Left lung (tissue), 10 donors: Measurements from ENCODE around the gene CALCOCO2. TPM values are rescaled to one million over a fixed set of nuclear protein-coding genes. Genes with fewer than 3 reads are reported as not detected.
"Not testable (repeated sequence)": the region's sequence is repeated elsewhere in the genome, so short reads cannot be mapped to it uniquely, and the experiment has no call there.

ENCODE experiments used
- ATAC-seq: fragments of 200-7000 bp; cut with Tn5 transposase; one replicate; pipeline ENCODE4 v1.9.1; 2020; ENCODE audit warnings: moderate library complexity
- DNase-seq, 4 donors: peaks; one replicate each; pipeline ENCODE4 v3.0.0-alpha.2; 2013 to 2020
- H3K27ac ChIP-seq, 2 donors: fragments of 200-600 bp; sonication (generic) in 1 of 2; one replicate each; pipeline versions ENCODE4 v1.5.0 to v1.8.0; 2020 to 2021
- H3K27me3 ChIP-seq, 2 donors: fragments of 200-600 bp; sonication (generic) in 1 of 2; one replicate each; pipeline versions ENCODE4 v1.5.0 to v1.8.0; 2020 to 2021
- H3K36me3 ChIP-seq, 2 donors: fragments of 200-600 bp; sonication (generic) in 1 of 2; one replicate each; pipeline versions ENCODE4 v1.5.0 to v1.8.0; 2020 to 2021
- H3K4me1 ChIP-seq, 2 donors: fragments of 200-600 bp; one replicate each; pipeline ENCODE4 v1.8.0; 2021
- H3K4me3 ChIP-seq, 2 donors: fragments of 200-600 bp; sonication (generic) in 1 of 2; one replicate each; pipeline versions ENCODE4 v1.5.0 to v1.8.0; 2020 to 2021; ENCODE audit warnings: mild to moderate bottlenecking in 1 of 2
- H3K9me3 ChIP-seq, 2 donors: fragments of 200-600 bp; sonication (generic) in 1 of 2; one replicate each; pipeline versions ENCODE4 v1.5.0 to v1.8.0; 2020 to 2021
- CTCF ChIP-seq, 2 donors: fragments of 200-600 bp; sonication (generic) in 1 of 2; IDR thresholded peaks; one replicate each; pipeline versions ENCODE4 v1.5.0 to v1.8.0; 2021; ENCODE audit warnings: antibody characterized with exemption in 2 of 2
- intact Hi-C, 2 donors: fragments of 100-400 bp; cut with DNase I; formaldehyde crosslinking; loops; one replicate each; pipeline versions ENCODE4 v1.11.2 to v1.14.2; 2022
- polyA plus RNA-seq, 6 donors: library from polyadenylated mRNA; unstranded; fragments of 120-200 nt; gene quantifications; one replicate each; pipeline ENCODE4 v1.2.1, GENCODE V29; 2013; ENCODE audit not compliant: insufficient read length in 6 of 6
- total RNA-seq, 2 donors: library from RNA; stranded (reverse); fragmentation: NEBNext Ultra II Directional; extraction: Animal tissue kit (Norgen Biotek cat#: 25700); gene quantifications; one replicate each; pipeline ENCODE4 v1.2.1, GENCODE V29; 2021
- donor health status: DM: no; HTN: yes; CAD: no.
- donor health status: DM: no; HTN: no; CAD: no.

The CALCOCO2 gene
- total and polyA plus RNA-seq, 8 donors, result 105 to 132 (median 117) TPM

GRCh38 chr17:48869821-48870318, 39.0 kb downstream of the CALCOCO2 start:
- no peak for TF ChIP-seq CTCF (IDR thresholded peaks at IDR 0.05)
- no peaks in the 10 kb centered on the region for H3K9me3 ChIP-seq
- no peak overlapping the region for H3K27ac ChIP-seq
- H3K36me3 ChIP-seq, result peaks cover 0 to 14% of the 10 kb centered on the region in 2 donors
- peak; percentile 17 for ATAC-seq
- no peaks in the 10 kb centered on the region for H3K27me3 ChIP-seq
- intact Hi-C loops, result no loop called here
- no peak for DNase-seq
- peaks cover 4 to 24% of the 10 kb centered on the region in 2 donors for H3K4me1 ChIP-seq
- H3K4me3 ChIP-seq, result no peak overlapping the region

GRCh38 chr17:48871035-48871550, 40.3 kb downstream of the CALCOCO2 start:
- no peak overlapping the region for H3K27ac ChIP-seq
- peaks cover 4 to 24% of the 10 kb centered on the region in 2 donors for H3K4me1 ChIP-seq
- H3K4me3 ChIP-seq, result no peak overlapping the region
- no peak for ATAC-seq
- DNase-seq, result no peak
- no peaks in the 10 kb centered on the region for H3K27me3 ChIP-seq
- intact Hi-C loops, result no loop called here
- peaks cover 0 to 2% of the 10 kb centered on the region in 2 donors for H3K36me3 ChIP-seq
- H3K9me3 ChIP-seq, result no peaks in the 10 kb centered on the region
- TF ChIP-seq CTCF (IDR thresholded peaks at IDR 0.05), result no peak

- Histone ChIP-seq H3K4me3 (no peak overlapping the region), H3K27ac (no peak overlapping the region), H3K36me3 (no peaks in the 10 kb centered on the region), H3K27me3 (no peaks in the 10 kb centered on the region), H3K9me3 (no peaks in the 10 kb centered on the region), H3K4me1 (peaks cover 4 to 24% of the 10 kb centered on the region in 2 donors)
- peak; percentile 78 for ATAC-seq
- intact Hi-C loops, result no loop called here
- TF ChIP-seq CTCF (IDR thresholded peaks at IDR 0.05), result no peak
- DNase-seq, result peak in 1 of 4 donors; percentile 14
These were observed 40.9 kb downstream of the CALCOCO2 start for GRCh38 chr17:48871551-48872351.

- H3K36me3 ChIP-seq, H3K9me3 ChIP-seq, ATAC-seq, intact Hi-C loops, H3K27me3 ChIP-seq, DNase-seq, H3K4me3 ChIP-seq: not testable (repeated sequence)
- peaks cover 4 to 24% of the 10 kb centered on the region in 2 donors for H3K4me1 ChIP-seq
- peak overlapping the region in 1 of 2 donors; percentile 13 for H3K27ac ChIP-seq
These were observed 41.6 kb downstream of the CALCOCO2 start for GRCh38 chr17:48872409-48872808.

- Histone ChIP-seq H3K9me3 (no peaks in the 10 kb centered on the region), H3K4me3 (no peak overlapping the region), H3K36me3 (no peaks in the 10 kb centered on the region), H3K4me1 (peaks cover 4 to 24% of the 10 kb centered on the region in 2 donors), H3K27ac (peak overlapping the region in 1 of 2 donors; percentile 13), H3K27me3 (no peaks in the 10 kb centered on the region)
- peak in 1 of 4 donors; percentile 33 for DNase-seq
- ATAC-seq, result no peak
- intact Hi-C loops, result no loop called here
- no peak for TF ChIP-seq CTCF (IDR thresholded peaks at IDR 0.05)
These were observed 42.4 kb downstream of the CALCOCO2 start for GRCh38 chr17:48873209-48873608.
